Epidermal melanocyte (primary cell): ENCODE results near the gene ZNF606.

Experiments
- DNase-seq: peaks from one replicate; pipeline ENCODE4 v3.0.0; 2011; ENCODE audit warnings: low spot score; ENCODE audit not compliant: insufficient read length

ZNF606 gene

DNA sequence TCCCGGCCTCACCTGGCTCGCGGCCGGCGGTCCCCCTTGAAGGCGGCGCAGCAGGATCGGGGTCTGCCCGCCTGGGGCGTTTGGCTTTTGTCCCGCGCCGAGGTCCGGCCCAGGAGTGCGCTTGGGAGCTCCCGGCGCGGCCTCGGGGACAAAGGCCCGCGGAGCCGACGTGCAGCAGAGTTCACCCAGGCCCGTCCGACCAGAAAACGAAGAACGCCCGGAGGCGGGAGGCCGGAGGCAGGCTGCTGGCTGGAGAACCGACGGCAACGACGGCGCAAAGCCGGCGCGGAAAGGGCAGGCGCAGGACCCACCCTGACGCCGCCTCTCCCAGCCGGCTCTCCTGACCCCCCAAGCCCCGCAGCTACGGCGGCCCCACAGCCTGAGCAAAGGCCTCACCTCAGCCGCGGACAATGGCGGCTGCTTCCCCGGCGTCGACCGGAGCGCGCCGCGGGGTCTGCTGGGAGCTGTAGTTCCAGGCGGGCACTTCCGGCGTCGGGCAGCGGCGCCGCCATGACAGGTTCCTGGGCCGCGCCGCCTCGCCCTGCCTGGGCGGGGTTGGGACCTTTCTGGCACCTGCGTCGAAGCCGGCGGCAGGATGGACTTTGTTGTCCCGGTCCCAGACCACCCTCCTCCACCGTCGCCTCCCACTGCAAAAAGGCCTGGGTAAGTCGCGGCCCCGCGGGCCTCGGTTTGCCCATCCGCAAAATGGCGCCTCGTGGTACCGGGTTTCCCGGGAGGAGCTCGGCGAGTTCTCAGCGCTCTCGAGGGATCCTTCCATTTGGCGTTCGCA lies at the start of gene ZNF606:
Gene ZNF606 (minus strand): TSS at position 437 of the 790 bp plus-strand sequence. CDS start 1,501 bp downstream, outside the sequence.
- DNase-seq, result peak; percentile 92

- no peak for DNase-seq
These were observed 49.6 kb upstream of the ZNF606 start for GRCh38 chr19:58052256-58052655.

DNA sequence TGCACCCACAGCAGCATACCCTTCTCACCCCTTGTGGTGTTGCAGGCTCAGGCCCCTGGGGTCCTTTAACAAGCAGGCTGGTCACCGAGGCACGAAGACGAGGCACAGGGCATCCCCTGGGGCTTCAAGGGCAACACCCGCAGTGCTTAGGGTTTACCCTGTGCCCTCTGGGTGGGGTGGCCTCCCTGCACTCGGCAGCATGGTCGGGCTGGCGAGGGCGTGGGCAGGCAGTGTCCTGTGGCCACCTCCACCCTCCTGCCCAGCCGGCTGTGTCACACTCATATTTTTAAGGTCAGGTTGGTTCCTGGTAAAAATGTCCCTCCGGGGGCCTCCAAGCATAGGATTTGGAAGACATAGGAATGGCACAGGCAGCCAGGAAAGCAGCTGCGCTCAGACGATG lies 45.1 kb upstream of the ZNF606 start:
- DNase-seq, result no peak

DNA sequence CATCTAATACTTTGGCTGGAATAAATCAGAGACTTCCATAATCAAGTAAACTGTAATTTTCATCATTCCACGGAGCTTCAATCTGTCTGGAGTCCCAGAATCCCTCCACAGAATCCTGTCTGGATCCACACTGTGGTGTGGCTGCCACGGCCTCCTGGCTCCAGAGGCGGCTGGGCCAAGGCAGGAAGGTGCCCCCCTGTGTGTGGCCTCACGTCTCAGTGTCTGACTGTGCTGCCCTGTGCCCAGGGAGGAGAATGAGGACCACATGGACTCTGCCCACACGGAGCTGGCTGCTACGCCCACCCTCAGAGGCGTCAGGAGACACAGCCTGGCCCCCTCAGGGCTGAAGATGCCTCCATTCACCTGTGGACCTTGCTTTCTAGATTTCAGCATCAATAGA lies 44.2 kb upstream of the ZNF606 start:
- DNase-seq, result no peak

GRCh38 chr19:58045411-58046050 lies 42.9 kb upstream of the ZNF606 start:
- DNase-seq, result no peak

DNA sequence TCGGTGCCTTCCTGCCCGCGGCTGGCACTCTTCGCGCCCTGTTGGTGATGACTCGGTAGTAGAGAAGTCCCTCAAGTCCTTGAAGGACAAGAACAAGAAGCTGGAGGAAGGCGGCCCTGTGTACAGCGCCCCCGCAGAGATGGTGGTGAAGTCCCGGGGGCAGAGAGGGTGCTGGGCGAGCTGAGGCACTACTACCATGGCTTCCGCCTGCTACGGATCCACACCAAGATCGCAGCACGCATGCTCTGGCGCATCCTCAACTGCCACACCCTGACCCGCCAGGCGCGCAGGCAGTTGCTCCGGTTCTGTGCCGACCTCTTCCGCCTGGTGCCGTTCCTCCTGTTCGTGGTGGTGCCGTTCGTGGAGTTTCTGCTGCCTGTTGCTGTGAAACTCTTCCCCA lies 42.3 kb upstream of the ZNF606 start:
- no peak for DNase-seq

DNA sequence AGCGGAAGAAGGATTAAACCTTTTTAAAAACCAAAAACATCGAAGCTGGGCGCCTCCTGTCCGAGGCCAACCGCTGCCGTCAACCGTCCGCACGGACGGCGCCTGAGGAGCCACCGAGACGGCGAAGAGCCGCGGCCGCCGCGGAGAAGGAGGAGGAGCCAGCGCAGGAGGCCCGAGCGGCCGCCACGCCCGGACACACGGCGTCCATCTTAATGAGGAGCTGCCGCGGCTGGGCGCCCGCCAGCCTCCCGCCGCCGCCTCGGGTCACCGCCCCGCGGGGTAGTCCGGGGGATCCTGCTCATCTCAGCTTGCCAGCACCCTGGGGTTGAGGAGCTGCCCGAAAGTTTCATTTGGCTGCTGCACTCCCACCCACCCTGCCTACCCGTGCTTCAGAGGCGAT lies 41.8 kb upstream of the ZNF606 start:
- no peak for DNase-seq

DNA sequence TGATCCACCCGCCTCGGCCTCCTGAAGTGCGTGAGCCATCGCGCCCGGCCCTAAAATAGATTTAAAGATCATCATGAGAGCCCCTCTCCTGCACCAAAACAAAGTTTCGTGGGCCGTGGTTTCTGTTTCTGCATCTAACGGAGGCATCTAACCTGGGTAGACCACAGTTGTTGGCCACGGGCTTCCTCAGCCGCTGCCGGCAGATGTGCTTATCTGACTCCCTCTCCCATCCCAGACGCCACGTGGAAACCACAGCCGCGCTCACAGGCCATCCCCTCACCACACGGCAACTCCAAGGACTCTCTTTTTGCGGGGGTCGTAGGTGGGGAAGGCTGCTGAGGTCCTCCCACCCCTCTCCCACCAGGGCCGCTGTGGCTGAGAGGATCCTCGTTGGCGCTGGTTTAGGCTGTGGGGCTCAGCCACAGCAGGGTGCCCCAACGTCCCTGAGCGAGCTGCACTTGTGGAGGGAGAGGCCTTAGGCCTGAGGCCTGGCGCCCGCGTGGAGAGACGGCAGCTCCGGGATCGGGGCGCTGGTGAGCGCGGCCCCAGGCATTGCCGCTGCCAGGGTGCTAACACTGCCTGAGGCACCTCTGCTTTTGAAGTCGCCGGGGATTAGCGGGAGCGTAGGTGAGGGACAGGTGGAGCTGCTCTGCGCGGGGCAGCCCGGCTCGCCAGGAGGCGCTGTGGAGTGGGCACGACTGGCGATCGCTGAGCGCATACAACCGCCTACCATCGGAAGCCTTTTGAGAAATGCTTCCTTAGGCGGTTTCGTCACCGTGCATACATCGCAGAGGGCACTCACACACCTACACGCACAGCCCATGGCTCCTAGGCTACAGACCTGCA lies 40.1 kb upstream of the ZNF606 start:
- DNase-seq, result no peak

DNA sequence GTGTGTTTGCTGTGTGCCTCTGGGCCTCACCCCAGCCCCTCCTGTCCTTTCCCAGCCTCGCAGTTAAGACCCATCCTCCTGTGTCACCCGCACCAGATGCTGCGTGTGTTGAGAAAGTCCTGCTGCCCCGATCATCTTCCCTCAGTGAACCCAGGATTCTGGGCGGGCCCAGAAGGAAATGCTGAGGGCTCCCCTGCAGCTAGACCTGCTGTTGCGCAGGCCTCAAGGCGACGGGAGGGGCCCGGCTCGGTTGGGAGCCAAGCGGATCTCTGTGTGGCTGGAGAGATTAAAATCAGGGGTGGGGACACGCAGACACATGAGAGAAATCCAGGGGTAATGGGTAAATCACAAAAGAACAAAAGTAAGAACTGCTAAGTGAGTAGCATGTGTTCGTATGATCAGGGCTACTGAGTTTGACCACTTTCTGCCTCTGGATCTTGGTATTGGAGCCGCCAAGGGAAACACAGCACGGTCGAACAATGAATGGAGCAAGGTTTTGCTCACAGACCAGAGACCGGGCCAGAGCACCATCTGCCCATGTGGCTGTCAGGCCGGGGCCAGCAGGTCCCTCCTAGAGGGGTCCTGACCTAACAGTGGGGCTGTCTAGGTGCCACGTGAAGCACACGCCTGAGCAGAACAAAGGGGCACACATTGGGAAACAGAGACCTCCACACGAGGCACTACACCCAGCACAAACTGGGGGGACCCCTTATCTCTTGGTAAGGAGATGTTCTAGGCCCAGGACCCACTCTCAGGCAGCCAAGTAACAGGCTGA lies 38.3 kb upstream of the ZNF606 start:
- DNase-seq, result no peak

DNA sequence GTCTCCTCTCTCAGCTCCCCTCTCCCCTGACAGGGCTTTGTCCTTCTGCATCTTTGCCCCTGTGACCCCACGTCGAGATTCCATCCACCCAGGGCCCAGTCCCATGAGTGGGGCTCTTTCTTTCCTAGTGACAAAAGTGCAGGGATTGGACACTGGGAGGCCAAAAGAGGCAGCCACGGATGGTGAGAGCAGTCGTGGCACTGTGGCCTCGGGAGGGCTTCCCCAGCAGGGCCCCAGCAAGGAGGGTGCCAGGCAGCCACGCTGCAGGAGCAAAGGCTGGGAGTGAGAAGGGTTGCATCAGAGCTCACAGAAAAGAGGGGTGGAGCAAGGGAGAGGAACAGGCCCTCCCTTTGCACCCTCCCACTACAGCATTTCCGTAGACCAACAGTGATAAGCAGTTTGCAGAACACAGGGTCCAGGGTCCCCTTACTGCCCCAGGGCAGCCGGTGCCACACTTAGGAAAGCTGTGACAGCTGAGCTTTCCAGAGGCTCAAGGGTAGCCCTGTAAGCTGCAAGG lies 36.1 kb upstream of the ZNF606 start:
- no peak for DNase-seq

GRCh38 chr19:58037927-58038687 lies 35.5 kb upstream of the ZNF606 start:
- DNase-seq, result no peak

GRCh38 chr19:58035863-58036262 lies 33.2 kb upstream of the ZNF606 start:
- DNase-seq, result no peak

GRCh38 chr19:58034477-58034793 lies 31.8 kb upstream of the ZNF606 start:
- no peak for DNase-seq

DNA sequence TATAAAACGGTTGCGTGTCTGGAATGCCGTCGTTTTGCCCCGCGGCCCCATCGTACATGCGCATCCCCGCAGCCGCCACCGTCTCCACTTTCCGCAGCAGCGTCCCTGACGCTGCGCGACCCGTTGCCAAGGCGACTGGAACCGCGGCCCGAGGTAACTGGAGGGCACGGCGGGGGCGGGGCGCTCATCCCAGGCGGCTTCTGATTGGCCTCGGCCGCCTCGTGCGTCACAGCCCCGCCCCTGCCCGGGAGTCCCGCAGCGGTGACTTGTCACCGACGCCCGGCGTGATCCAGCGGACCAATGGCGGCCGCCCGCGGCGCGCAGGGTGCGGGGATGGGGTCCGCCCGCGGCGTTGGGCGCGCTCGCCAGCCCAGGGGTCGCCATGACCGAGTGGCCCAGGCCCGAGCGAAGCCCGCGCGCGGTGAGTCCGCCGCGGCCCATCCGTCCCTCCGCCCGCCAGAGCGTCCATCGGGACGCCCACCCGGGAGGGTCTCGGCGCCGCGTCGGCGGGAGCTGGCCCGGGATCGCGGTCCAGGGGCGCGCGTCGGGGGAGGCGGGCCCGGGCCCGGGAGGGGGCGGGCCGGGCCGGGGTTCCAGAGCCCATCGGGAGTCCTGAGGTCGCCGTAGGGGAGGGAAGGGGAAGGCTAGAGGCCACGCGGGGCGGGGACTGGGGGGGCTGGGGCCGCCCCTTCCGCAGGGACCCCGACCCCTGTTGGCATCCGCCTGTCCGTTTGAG lies 31.3 kb upstream of the ZNF606 start, which contains the start of gene ZSCAN1:
Gene ZSCAN1 (plus strand): TSS at position 285 of the 736 bp plus-strand sequence. CDS start 3,812 bp downstream, outside the sequence.
- DNase-seq, result no peak

DNA sequence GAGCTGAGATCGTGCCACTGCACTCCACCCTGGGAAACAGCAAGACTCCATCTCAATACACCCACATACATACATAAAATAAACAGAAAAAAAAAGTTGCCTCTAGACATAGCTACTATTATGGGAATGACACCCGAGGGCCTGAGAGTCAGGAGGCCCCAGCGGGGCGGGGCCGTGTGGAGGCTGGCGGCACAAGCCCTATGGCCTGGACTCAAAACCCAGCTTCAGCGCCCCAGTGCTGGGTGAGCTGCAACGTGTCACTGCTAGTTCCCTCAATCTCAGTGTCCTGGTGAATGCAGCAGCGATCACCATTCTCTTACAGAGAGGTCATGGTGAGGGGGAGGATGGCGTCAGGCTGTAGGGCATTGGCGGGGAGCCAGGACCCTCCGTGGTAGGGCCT lies 22.0 kb upstream of the ZNF606 start:
- no peak for DNase-seq

GRCh38 chr19:58022283-58022660 lies 19.7 kb upstream of the ZNF606 start:
- no peak for DNase-seq

DNA sequence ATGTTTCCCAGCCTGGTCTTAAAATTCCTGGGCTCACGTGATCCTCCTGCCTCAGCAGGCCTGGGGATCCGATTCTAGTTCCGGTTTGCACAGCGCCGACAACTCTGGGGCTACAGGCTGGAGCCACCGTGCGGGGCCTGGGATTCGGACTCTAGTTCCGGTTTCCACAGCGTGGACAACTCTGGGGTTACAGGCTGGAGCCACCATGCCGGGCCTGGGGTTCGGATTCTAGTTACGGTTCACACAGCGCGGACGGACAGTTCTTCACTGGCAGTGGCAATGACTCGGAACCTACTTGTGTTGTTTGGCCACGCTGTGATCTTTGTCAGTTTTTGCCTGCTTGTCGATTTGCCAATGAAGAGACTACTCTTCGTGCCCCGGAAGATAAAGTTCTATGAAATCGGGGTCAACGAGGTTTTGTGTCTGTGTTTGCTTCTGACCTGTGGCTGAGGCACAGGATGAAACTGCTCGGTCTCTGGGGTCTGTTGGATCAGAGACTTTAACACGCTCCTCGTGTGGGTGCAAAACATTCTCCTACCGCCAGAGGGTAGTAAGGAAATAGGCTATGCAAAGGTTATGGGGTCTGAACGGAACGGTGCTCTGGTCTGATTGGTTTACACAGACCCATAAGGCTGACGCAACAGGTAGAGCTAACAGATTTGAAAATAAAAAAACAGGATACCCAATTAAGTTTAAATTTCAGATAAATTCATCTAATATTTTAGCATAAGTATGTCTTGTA lies 19.1 kb upstream of the ZNF606 start:
- no peak for DNase-seq

DNA sequence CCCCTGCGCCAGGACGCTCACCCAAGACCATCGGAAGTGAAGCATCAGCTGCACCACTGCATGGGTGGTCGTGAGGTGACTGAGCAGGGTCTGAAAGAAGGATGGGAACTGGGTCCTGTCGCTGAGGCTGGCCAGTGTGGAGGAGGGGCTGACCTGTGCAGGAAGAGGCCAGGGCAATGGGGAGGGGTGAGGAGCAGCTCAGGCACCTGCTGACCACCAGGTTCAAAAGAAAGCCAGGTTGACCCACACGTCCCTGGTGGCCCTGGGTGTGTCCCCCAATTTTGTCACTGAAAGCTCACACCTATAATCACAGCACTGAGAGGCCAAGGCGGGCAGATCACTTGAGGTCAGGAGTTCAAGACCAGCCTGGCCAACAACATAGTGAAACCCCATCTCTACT lies 17.5 kb upstream of the ZNF606 start:
- DNase-seq, result no peak

DNA sequence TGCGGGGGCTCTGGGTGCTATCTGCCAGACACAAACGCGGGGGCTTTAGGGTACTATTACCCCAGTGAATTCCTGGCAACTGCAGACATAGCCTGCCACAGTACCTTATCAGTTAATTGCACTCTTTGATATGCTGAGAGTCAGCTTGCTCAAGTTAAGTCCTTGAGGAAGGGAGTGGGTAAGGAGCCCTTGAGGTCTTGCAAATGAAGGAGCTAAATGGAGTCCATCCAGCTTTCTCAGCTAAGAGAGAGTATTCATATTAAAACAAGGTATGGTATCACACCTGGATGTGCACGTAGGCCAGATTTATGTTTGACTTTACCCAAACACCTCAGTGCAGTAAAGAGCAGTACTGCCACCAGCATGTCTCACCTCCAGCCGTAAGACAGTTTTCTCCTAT lies 11.5 kb upstream of the ZNF606 start:
- no peak for DNase-seq
